Neural cell (in vitro differentiated cells): ENCODE data around the gene PTPRD.

Source experiments
- CTCF ChIP-seq: fragments of 450-650 bp; IDR thresholded peaks from 2 replicates; pipeline ENCODE4 v1.5.1; 2014; ENCODE audit warnings: antibody characterized with exemption, mild to moderate bottlenecking, moderate library complexity; ENCODE audit not compliant: poor library complexity, severe bottlenecking
- EP300 ChIP-seq: fragments of 450-650 bp; conservative IDR thresholded peaks from 2 replicates; pipeline ENCODE4 v1.6.1; 2014; ENCODE audit warnings: antibody characterized with exemption, mild to moderate bottlenecking, moderate library complexity; ENCODE audit not compliant: poor library complexity, severe bottlenecking
- EZH2 ChIP-seq: fragments of 200-600, 300-800 bp; shearing (Covaris generic), sonication (generic); IDR thresholded peaks from 2 replicates; pipeline ENCODE4 v1.6.1; 2014; ENCODE audit warnings: antibody characterized with exemption, low read length, borderline replicate concordance, mild to moderate bottlenecking; ENCODE audit not compliant: insufficient read depth, poor library complexity, severe bottlenecking
- MXI1 ChIP-seq: fragments of 450-650 bp; conservative IDR thresholded peaks from 2 replicates; pipeline ENCODE4 v1.6.1; 2014; ENCODE audit warnings: antibody characterized with exemption, mild to moderate bottlenecking; ENCODE audit not compliant: poor library complexity, severe bottlenecking
- POLR2AphosphoS5 ChIP-seq: IDR thresholded peaks from 2 replicates; pipeline ENCODE4 v1.6.1; 2012
- RAD21 ChIP-seq: fragments of 450-650 bp; conservative IDR thresholded peaks from 2 replicates; pipeline ENCODE4 v1.6.1; 2014; ENCODE audit warnings: antibody characterized with exemption, mild to moderate bottlenecking, moderate library complexity
- REST ChIP-seq: IDR thresholded peaks from 2 replicates; pipeline ENCODE4 v1.6.1; 2012; ENCODE audit warnings: borderline replicate concordance
- SMC3 ChIP-seq: fragments of 450-650 bp; conservative IDR thresholded peaks from 2 replicates; pipeline ENCODE4 v1.6.1; 2014; ENCODE audit warnings: antibody characterized with exemption, mild to moderate bottlenecking, moderate library complexity; ENCODE audit not compliant: poor library complexity

- TF ChIP-seq CTCF, result no peak
- no peak for TF ChIP-seq EP300
- no peak for TF ChIP-seq RAD21
- TF ChIP-seq REST, result no peak
- no peak for TF ChIP-seq MXI1
- TF ChIP-seq EZH2, result no peak
- TF ChIP-seq SMC3, result no peak
- no peak for TF ChIP-seq POLR2AphosphoS5
Measured at GRCh38 chr9:8943392-8943791, 1669.4 kb downstream of the PTPRD start.
